Measurements from ENCODE around the gene RAB5IF. TPM values are rescaled to one million over a fixed set of nuclear protein-coding genes. Genes with fewer than 3 reads are reported as not detected.
"Not testable (repeated sequence)": the region's sequence is repeated elsewhere in the genome, so short reads cannot be mapped to it uniquely, and the experiment has no call there.

RAB5IF gene
- total RNA-seq, 1 experiment from 2014 or later: 215 TPM

DNA sequence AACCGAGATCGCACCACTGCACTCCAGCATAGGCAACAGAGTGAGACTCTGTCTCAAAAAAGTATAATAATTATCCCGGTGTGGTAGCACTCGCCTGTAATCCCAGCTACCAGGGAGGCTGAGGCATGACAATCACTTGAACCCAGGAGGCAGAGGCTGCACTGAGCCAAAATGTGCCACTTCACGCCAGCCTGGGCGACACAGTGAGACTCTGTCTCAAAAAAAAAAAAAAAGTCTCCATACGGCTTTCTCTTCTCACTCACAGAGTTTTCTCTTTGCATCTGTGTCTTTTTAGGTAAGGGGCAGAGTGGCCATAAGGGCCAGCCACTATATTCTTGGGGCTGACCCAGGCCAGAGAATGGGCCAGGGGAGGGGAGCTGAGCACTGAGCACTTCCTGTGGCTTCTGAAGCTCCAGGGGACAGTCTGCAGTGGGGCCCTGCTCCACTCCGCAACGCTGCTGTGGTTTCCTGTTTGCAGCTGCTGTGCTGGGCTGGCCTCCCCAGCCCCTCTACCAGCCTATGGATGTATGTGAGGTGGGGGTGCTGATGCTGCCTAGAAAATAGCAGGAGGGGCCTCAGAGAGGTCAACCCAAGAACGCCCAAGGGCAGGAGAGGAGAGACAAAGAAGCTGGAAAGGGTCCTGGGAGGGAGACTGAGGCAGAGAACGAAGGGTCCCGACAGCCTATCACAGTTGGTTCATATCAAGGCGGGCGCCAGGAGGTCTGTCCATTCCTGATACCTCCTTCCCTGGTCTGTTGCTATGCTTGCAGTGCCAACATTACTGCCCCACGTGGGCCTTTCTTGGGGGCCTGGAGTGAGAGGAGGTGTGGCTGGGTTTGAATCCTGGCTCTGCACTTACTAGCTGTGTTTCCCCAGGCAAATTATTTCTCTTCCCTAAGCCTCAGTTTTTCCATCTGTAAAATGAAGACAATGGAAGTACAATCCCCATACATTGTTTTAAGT is 24.4 kb downstream of the RAB5IF start:
- no peak for DNase-seq (ENCODE audit: low spot score)

DNA sequence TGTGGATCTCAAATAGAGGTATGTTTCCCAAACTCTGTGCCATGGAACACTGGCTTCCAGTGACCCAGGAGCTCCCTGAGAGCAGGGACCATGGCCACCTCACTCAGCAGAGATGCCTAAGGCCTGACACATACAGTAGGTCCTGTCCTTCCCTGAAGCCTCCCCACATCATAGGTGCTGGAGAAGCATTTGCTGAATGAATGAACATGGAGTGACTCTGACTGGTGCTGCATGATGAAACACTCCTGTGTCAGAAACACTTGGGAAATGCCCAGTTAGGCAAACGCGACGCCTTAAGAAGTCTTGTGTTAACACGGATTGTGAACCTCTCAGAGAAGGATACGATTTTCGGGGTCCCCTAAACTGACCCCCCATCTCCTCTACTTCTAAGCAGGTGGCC is 26.1 kb downstream of the RAB5IF start:
- DNase-seq (ENCODE audit: low spot score): no peak

DNA sequence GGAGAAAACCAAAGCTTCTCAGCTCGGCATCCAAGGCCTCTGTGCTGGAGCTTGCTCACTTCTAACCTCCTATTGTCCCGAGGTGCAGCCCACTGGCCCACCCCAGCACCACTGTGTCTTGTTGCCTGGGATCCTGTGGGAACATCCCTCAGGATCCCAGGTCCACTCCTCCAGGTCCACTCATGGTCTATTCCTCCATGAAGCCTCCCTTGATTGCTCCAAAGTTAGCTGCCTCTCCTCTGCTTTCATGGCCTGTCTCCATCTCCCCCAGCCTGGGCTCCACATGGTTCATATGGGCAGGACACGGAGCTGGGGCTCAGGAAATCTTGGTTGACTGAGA is 26.5 kb downstream of the RAB5IF start:
- DNase-seq (ENCODE audit: low spot score): no peak

DNA sequence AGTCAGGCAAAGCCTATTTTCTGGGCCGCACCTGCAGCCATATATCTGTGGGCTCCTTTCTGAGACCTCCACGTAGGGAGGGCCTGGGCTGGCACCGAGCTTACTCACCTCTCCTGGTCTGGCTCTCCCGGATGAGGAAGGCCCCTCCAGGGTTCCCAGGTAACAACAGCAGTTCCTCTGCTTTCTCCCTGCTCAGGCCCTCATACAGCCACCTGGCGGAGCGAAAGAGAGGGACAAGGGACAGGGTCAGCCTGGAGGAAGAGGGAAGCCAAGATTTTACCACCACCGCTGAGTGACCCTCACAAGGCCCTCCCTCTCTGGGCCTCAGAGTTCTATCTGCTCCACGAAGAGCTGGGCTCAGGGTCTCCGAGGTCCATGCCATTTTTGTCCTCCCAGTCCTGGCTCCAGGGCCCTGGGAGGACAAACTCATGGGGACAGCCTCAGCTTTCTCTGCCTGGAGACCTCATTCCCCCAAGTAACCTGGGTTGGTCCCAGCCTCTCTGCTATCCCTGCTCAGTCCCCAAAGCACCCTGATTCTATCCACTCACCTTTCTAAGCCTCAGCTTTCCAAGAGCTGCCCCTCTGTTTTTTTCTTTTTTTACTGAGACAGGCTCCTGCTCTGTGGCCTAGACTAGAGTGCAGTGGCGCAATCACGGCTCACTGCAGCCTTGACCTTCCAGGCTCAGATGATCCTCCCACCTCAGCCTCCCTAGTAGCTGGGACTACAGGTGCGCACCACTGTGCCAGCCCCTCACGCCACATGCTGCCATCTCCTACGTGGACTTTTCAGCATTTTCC is 27.1 kb downstream of the RAB5IF start:
- DNase-seq (ENCODE audit: low spot score): no peak

DNA sequence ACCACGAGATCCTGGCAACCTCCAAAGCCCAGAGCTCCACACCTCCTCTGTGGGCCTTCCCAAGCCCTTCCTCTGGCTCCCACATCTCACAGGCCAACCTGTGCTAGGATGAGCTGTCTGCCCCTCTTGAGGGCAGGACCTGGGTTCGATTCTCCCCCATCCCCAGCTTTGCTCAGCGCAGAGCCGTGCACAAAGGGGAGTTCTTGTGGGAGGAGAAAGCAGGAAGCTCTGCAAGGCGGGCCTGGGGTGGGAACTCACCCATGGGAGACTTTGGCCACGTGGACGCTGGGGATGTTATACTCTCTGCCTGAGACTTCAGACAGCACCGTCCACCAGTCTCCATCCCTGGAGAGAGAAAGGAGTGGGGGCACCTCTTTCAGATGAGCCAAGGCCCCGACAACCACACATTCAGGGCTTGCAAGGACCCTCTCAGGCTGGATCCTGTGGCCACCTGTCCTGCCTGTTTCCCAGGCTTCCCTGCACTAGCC is 27.8 kb downstream of the RAB5IF start:
- no peak for DNase-seq (ENCODE audit: low spot score)

DNA sequence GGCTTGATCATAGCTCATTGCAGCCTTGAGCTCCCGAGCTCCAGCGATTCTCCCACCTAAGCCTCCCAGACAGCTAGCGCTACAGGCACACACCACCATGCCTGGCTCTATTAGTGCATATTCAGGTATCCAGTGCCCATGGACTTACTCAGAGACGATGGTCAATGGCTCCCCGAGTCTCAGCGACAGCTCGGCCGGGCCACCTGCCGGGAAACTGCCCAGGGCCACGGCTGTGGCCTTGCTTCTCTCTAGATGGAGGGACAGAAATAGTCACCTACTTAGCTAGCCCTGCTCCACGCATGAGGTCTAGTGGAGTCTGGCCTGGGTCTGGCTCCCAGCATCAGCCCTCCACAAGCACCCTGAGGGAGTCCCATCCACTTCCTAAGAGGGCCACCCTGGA is 28.8 kb downstream of the RAB5IF start:
- no peak for DNase-seq (ENCODE audit: low spot score)

DNA sequence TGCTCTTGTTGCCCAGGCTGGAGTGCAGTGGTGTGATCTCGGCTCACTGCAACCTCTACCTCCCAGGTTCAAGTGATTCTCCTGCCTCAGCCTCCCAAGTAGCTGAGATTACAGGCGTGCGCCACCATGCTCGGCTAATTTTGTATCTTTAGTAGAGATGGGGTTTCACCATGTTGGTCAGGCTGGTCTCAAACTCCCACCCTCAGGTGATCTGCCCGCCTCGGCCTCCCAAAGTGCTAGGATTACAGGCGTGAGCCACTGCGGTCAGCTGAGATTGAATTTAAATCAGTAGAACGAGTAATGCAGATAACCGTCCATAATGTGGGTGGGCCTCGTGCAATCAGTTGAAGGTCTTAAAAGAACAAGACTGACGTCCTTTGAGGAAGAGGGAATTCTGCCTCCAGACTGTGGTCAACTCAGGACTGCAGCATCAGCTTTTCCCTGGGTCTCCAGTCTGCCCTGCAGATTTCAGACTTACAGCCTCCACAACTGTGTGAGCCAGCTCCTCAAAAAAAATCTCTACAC is 33.4 kb downstream of the RAB5IF start:
- DNase-seq (ENCODE audit: low spot score): not testable (repeated sequence)

DNA sequence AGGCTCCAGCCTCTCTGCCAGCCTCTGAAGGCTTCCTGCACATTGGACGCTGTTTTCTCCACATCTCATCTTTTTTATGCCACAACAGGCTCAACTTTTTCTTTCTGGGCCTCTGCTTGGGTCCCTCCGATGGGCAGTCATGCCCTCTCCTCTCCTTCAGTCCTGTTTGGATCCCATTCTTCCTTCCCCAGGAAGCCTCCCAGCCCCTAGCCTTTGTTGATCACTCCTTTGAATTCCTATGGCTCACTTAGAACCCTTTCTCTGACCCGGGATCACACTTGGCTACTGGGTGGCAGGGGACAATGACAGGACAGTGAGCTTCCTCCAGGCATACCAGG is 35.9 kb downstream of the RAB5IF start:
- DNase-seq (ENCODE audit: low spot score): no peak

DNA sequence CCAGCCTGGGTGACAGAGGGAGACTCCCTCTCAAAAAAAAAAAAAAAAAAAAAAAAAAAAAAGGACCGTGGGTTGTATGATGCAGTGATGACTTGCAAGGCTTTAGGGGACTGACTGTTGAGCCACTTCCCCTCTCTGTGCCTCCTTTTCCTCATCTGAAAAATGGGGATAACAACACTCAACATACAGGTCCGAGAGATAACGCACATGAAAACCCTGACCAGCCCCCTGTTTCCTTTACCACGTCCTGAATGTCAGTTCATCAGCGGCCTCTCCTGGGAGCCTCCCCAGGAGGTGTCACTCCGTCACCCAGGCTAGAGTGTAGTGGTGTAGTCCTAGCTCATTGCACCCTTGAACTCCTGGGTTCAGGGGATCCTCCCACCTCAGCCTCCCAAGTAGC is 36.6 kb downstream of the RAB5IF start:
- DNase-seq (ENCODE audit: low spot score): no peak

DNA sequence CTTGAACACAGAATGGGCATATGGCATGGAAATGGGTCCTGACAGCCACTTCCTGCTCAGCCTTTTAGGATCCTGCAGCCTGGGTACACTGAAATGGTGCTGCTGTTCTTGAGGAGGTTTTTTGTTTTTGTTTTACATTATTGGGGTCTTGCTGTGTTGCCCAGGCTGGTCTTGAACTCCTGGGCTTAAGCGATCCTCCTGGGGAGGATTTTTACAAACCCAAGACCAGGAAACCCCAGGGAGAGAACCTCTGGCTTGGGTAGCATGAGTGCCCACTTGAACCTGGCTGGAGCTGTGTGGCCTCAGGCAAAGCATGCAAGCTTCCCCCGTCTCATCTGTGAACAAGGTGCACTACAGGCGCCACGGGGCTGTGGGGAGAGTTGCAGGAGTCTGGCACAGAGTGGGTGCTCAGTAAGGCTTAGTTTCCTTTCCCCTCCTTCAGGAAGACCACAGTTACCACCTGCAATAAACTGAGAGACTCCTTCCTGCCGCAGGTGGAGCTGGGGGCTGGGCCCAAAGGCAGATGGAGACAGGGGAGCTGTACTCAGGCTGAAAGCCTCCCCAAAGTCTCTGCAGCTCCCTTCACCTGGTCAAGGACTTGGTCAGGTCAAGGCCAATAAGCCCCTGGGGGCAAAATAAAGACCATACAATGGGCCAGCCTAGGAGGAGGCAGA is 38.6 kb downstream of the RAB5IF start:
- no peak for DNase-seq (ENCODE audit: low spot score)

DNA sequence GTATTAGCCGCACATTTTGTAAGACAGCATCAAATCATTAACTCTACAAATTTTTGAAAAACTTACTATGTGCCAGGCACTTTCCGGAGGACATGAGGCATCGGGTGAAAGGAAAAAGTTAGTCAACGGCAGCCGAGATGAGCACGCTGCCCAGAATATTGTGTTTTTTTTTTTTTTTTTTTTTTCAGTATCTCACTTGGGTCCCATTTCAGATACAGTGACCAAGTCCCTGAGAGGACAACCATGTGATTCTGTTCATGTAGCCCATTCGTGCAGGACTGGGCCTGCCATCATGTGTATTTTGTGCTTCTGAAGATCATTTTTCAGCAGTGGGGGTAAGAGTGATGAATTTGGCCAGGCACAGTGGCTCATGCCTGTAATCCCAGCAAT is 39.1 kb downstream of the RAB5IF start:
- no peak for DNase-seq (ENCODE audit: low spot score)

DNA sequence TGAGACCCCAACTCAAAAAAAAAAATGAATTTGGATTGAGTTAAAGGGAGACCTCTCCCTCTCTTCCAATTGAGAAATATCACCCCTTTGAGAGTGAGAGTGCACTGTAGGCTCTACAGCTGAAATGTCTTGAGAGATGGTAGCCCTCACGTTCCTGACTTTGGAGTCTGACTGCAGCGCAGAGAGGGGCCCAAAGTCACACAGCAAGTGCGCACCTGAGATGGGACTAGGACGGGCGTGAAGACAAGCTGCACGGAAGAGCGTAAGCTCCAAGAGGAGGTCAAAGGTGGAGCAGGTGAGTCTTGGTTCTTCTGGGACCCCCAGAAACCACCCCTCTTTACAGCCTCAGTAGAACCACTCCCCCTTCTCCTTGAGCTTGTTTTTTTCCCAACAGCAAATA is 39.8 kb downstream of the RAB5IF start:
- no peak for DNase-seq (ENCODE audit: low spot score)

DNA sequence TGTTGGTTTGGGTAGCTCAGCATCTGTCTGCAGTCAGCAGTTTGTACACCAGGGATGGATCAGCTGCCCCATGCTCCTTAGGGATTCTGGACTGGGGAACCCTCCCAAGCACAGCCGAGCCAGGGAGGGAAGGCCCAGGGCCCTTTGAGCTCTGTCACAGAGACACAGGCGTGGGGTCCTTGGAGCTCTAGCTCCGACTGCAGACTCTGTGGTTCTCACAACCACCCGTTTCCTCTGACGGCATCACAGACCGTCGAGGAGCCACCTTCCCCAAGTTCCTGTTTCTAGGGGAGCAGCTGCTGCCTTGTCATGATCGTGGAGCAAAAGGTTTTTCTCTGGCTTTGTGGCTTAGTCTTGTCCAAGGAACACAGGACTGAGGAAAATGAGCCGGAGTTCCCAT is 40.4 kb downstream of the RAB5IF start, which contains the start of gene SLA2:
Gene SLA2, minus strand, starts transcription at position 199 of the 400 bp plus-strand sequence. CDS start 4,861 bp downstream, outside the sequence.
- DNase-seq (ENCODE audit: low spot score): no peak

DNA sequence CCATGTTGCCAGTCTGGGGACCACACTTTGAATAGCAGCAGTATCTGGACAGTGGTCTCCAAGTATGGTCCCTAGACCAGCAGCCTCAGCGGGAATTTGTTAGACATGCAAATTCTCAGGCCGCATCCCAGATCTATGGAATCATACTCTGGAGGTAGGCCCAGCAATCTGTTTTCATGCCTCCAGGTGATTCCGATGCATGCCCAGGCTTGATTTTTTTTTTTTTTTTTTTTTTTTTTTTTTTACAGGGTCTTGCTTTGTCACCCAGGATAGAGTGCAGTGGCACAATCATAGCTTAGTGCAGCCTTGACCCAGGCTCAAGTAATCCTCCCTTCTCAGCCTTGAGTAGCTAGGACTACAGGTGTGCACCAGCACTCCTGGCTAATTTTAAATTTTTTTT is 41.1 kb downstream of the RAB5IF start:
- DNase-seq (ENCODE audit: low spot score): no peak

DNA sequence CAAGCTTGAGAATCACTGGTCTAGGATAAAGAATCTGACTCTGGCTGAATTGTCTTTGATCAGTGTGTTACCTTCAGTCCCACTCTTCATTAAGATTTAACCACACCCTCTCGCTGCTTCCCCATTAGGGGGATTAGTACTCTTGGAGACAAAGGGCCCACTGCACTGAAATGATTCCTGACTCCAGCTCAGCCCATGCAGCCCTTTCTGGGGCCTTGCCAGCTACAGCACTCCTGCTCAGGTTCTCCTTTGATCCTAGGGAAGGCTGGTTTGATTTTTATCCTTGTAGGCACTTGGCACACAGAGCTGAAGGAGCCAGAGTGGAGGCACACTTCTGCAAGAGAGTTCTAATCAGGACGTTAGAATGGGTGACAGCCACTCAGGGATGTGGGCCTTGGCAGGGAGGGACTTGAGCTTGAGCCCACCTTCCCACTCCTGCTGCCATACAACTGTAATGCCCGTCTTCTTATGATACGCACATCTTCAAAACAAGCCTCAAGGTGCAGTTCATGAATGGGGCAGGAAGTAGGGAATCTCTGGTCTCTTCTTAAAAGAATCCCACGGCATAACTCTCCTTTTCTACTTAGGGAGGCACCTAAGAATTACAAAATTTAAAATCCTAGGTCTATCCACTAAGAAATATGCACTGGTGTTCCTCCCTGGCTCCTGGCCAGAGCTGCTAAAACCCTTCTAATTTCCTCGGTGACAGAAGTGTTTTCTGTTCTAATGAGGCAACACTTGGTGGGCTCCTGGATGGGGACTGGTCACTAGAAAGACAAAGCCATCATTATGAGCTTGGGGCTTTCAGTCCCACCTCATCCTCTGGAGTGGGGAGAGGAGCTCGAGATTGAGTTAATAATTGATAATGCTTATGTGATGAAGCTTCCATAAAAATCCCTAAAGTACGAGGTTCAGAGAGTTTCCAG is 41.9 kb downstream of the RAB5IF start:
- DNase-seq (ENCODE audit: low spot score): no peak

DNA sequence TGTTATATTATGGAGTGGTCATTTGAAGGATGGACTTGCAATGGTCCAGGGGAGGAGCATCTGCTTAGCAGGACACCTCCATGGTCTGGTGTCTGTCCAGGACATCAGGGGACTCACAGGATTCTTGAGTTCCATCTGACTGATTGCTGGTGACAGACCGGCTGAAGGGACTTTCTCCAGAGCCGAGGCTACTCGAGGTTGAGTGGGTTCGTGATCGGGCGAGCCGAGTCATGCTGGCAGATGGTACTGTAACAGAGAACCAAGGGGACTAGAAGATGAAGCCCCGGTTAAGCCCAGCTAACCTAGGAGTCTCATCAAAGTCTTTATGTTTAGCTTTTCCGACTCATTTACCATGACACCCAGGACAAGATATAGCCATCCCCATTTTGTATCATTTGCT is 47.9 kb downstream of the RAB5IF start:
- no peak for DNase-seq (ENCODE audit: low spot score)

DNA sequence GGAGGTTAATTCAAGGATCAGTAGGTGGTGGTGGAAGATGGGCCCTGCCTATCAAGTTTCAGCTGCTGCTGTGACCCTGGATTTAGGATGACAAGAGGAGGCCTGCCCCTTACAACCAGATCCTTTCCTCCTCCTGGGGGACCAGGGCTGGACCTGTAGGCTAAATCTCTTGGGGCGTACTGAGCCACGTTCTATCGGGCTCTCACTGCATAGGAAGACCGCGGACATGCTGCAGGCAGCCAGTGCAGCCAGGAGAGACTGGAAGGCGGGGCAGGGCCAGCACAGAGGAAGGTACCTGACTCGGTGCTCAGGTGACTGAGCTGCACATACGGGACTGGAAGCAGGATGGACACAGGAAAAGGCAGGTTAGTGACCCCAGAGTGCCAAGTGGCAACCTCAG is 48.9 kb downstream of the RAB5IF start:
- DNase-seq (ENCODE audit: low spot score): no peak

DNA sequence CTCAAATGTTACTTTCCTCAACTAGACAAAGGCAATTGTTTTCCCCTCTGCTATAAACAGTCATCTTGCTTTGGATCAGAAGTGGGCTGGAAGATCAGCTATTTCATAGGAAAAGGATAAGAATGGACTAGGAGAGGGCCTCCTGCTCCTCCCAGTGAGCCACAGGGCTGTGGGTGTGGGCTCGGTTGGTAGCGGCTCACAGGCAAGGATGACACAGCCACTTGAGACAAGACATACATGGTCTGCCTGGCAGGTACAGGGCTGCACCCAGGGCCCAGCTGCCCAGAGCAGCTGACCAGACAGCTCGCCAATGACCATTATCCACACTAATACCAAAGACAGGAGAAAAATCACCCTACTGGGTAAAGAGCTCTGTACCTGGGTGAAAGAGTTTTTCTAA is 49.4 kb downstream of the RAB5IF start:
- no peak for DNase-seq (ENCODE audit: low spot score)

DNA sequence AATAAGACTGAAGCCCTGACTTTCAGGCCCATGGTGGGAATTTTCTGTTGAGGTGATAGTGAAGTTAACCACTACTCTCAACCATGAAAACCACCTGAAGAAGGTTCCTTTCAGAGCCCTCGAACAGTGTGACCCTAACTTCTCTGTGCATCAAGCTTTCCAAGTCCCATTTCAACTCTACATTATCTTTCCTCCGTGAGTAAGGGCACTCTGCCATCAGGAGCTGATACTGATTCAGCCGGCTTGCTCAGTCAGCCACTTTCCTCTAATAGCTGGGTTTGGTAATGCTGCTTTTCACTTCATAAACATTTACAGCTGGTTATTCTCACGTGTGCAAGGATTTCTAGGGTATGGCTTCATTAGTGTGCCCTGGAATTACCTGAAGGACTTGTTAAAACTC is 51.2 kb downstream of the RAB5IF start:
- DNase-seq (ENCODE audit: low spot score): no peak

DNA sequence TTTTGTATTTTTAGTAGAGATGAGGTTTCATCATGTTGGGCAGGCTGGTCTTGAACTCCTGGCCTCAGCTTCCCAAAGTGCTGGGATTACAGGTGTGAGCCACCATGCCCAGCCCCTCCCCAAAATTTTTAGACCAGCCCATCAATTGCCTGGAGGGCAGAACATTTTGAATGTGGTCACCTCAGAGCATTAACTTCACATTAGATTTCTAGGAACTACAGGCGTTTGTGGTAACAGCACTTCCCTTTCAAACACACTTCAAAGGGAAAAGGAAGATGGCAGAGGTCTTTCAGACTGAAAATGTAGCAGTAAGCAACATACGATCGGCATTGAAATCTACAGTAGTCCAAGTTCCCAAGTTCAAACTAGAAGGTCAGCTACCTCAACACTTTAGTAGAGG is 52.7 kb downstream of the RAB5IF start:
- DNase-seq (ENCODE audit: low spot score): no peak

Measured in H4 (cell line).